Upper lobe of left lung (tissue), 4 donors: ENCODE data around the gene GRK1.

Source experiments
- CTCF ChIP-seq, 6 experiments: fragments of 450-650 bp in 4 of 6; fragments of 200-600 bp in 2 of 6; sonication (generic) in 2 of 6; IDR thresholded peaks; one replicate each; pipeline ENCODE4 v1.5.1; 2016 to 2019; ENCODE audit warnings: antibody characterized with exemption in 6 of 6
- POLR2A ChIP-seq, 4 donors: fragments of 450-650 bp; IDR thresholded peaks; one replicate each; pipeline ENCODE4 v1.5.1; 2016 to 2017; ENCODE audit warnings: antibody characterized with exemption in 4 of 4, mild to moderate bottlenecking in 2 of 4
- POLR2AphosphoS5 ChIP-seq, 2 donors: sonication (generic); formaldehyde crosslinking; IDR thresholded peaks; one replicate each; pipeline ENCODE4 v1.5.1; 2017; ENCODE audit warnings: antibody characterized with exemption in 2 of 2

- TF ChIP-seq CTCF (IDR thresholded peaks at IDR 0.05) (no peak), POLR2AphosphoS5 (IDR thresholded peaks at IDR 0.05) (no peak), POLR2A (IDR thresholded peaks at IDR 0.05) (no peak)
Measured at GRCh38 chr13:113630296-113630695, 36.7 kb upstream of the GRK1 start.
